CD14-positive monocyte (primary cell): ENCODE data around the gene TMEM135. TPM values are rescaled to one million over a fixed set of nuclear protein-coding genes. Genes with fewer than 3 reads are reported as not detected.
"Not testable (repeated sequence)": the region's sequence is repeated elsewhere in the genome, so short reads cannot be mapped to it uniquely, and the experiment has no call there.

Source experiments
- DNase-seq, 3 donors: peaks; one replicate each; pipeline ENCODE4 v3.0.0-alpha.2; 2011 to 2022
- H2AFZ ChIP-seq: 2 replicates; pipeline ENCODE4 v1.6.0; 2012; ENCODE audit warnings: mild to moderate bottlenecking, low read depth, low read length, inconsistent platforms; ENCODE audit not compliant: insufficient read depth, poor library complexity, severe bottlenecking
- H3K27ac ChIP-seq, 2 donors: 1 replicate in 1 of 2; 2 replicates in 1 of 2; pipeline ENCODE4 v1.5.1; 2012 to 2013; ENCODE audit warnings: low read length in 2 of 2, control low read depth in 1 of 2, inconsistent platforms in 1 of 2, low read depth in 1 of 2, mild to moderate bottlenecking in 1 of 2
- H3K27me3 ChIP-seq, 2 donors: one replicate each; pipeline versions ENCODE4 v1.6.0 to v1.6.1; 2011 to 2013; ENCODE audit warnings: low read length in 2 of 2; ENCODE audit not compliant: control insufficient read depth in 2 of 2, insufficient read depth in 2 of 2
- H3K36me3 ChIP-seq, 2 donors: replicated peaks in 1 of 2; 1 replicate in 1 of 2; 2 replicates in 1 of 2; pipeline versions ENCODE4 v1.5.1 to v1.6.1; 2012 to 2013; ENCODE audit warnings: low read length in 2 of 2, control low read depth in 1 of 2, inconsistent platforms in 1 of 2, mild to moderate bottlenecking in 1 of 2; ENCODE audit not compliant: insufficient read depth in 2 of 2, control insufficient read depth in 1 of 2
- H3K4me1 ChIP-seq, 2 donors: 1 replicate in 1 of 2; 2 replicates in 1 of 2; pipeline versions ENCODE4 v1.5.1 to v1.6.1; 2012 to 2013; ENCODE audit warnings: low read length in 2 of 2, control low read depth in 1 of 2, inconsistent platforms in 1 of 2, mild to moderate bottlenecking in 1 of 2, moderate library complexity in 1 of 2; ENCODE audit not compliant: insufficient read depth in 2 of 2, control insufficient read depth in 1 of 2
- H3K4me2 ChIP-seq: replicated peaks from 2 replicates; pipeline ENCODE3; 2012; ENCODE audit warnings: low read length, moderate library complexity, mild to moderate bottlenecking; ENCODE audit not compliant: poor library complexity, severe bottlenecking; ENCODE audit errors: extremely low read depth
- H3K4me3 ChIP-seq, 3 experiments: fragments of 200-600 bp in 1 of 3; sonication (generic) in 1 of 3; replicated peaks in 1 of 3; 1 replicate in 2 of 3; 2 replicates in 1 of 3; pipeline ENCODE4 v1.5.1; 2011 to 2013; ENCODE audit warnings: low read length in 3 of 3, mild to moderate bottlenecking in 3 of 3, control low read depth in 2 of 3, low read depth in 2 of 3, inconsistent platforms in 1 of 3, moderate library complexity in 1 of 3
- H3K79me2 ChIP-seq: 2 replicates; pipeline ENCODE4 v1.6.0; 2012; ENCODE audit warnings: mild to moderate bottlenecking, control low read depth, inconsistent platforms, low read length, moderate library complexity; ENCODE audit not compliant: insufficient read depth
- H3K9ac ChIP-seq: 2 replicates; pipeline ENCODE4 v1.6.0; 2017; ENCODE audit warnings: low read length, mild to moderate bottlenecking; ENCODE audit not compliant: insufficient read depth, poor library complexity, severe bottlenecking
- H3K9me3 ChIP-seq, 2 donors: replicated peaks in 1 of 2; 1 replicate in 1 of 2; 2 replicates in 1 of 2; pipeline versions ENCODE4 v1.5.1 to v1.6.1; 2012 to 2013; ENCODE audit warnings: low read length in 2 of 2, control low read depth in 1 of 2; ENCODE audit not compliant: control insufficient read depth in 1 of 2, insufficient read depth in 1 of 2
- H4K20me1 ChIP-seq: 2 replicates; pipeline ENCODE4 v1.6.0; 2012; ENCODE audit warnings: mild to moderate bottlenecking, low read length, control low read depth, moderate library complexity; ENCODE audit not compliant: insufficient read depth
- H3K27ac Mint-ChIP-seq, 7 donors: one replicate each; pipeline ENCODE4 v1.8.0; 2020; ENCODE audit warnings: mild to moderate bottlenecking in 7 of 7, mixed read lengths in 7 of 7, moderate library complexity in 6 of 7, inconsistent platforms in 2 of 7
- H3K27me3 Mint-ChIP-seq, 3 donors: one replicate each; pipeline ENCODE4 v1.8.0; 2021 to 2022; ENCODE audit warnings: low read depth in 3 of 3, mild to moderate bottlenecking in 3 of 3, mixed read lengths in 3 of 3, moderate library complexity in 3 of 3, inconsistent platforms in 1 of 3
- H3K36me3 Mint-ChIP-seq, 2 donors: one replicate each; pipeline ENCODE4 v1.8.0; 2020; ENCODE audit warnings: mixed read lengths in 2 of 2, inconsistent platforms in 1 of 2, mild to moderate bottlenecking in 1 of 2
- H3K4me1 Mint-ChIP-seq: one replicate; pipeline ENCODE4 v1.8.0; 2020; ENCODE audit warnings: mild to moderate bottlenecking, mixed read lengths
- H3K4me3 Mint-ChIP-seq, 2 donors: one replicate each; pipeline ENCODE4 v1.8.0; 2020; ENCODE audit warnings: mild to moderate bottlenecking in 2 of 2, mixed read lengths in 2 of 2, moderate library complexity in 1 of 2
- H3K9me3 Mint-ChIP-seq, 7 donors: one replicate each; pipeline ENCODE4 v1.8.0; 2020 to 2022; ENCODE audit warnings: mixed read lengths in 7 of 7, mild to moderate bottlenecking in 6 of 7, moderate library complexity in 6 of 7, inconsistent platforms in 2 of 7
- CTCF ChIP-seq: fragments of 200-600 bp; IDR thresholded peaks from one replicate; pipeline ENCODE4 v1.8.0; 2022; ENCODE audit warnings: antibody characterized with exemption, mild to moderate bottlenecking
- WGBS: methylation state at CpG from one replicate; pipeline ENCODE4 v1.1.5; 2013; ENCODE audit warnings: missing lambda C conversion rate; ENCODE audit not compliant: insufficient coverage; 5-methylcytosine and 5-hydroxymethylcytosine counted together
- intact Hi-C, 2 donors: fragments of 100-400 bp; cut with micrococcal nuclease; formaldehyde crosslinking; loops; one replicate each; pipeline versions ENCODE4 v1.15.0 to v1.15.1; 2023
- polyA plus RNA-seq, 3 donors: library from polyadenylated mRNA; depleted of rRNA in 1 of 3; unstranded in 2 of 3; stranded (reverse) in 1 of 3; fragments of 300-500 nt in 2 of 3; fragments of >200 nt in 1 of 3; fragmentation: Illumina TruSeq in 2 of 3; gene quantifications; 1 replicate in 2 of 3; 2 replicates in 1 of 3; pipeline ENCODE4 v1.2.3, GENCODE V29; 2012 to 2021

TMEM135 gene
- polyA plus RNA-seq, 3 donors: 2.7 to 8.4 (median 5.9) TPM

- no peaks in the 10 kb centered on the region for H3K4me1 Mint-ChIP-seq
- no peak for TF ChIP-seq CTCF
- H3K27ac ChIP-seq: no peak overlapping the region
- peaks cover 0 to 8% (median 4%) of the 10 kb centered on the region in 3 donors for H3K27me3 Mint-ChIP-seq
- H3K27ac Mint-ChIP-seq: no peak overlapping the region
- H3K4me3 ChIP-seq: no peak overlapping the region
- no peaks in the 10 kb centered on the region for H3K79me2 ChIP-seq
- H3K4me1 ChIP-seq: no peaks in the 10 kb centered on the region
- WGBS: no CpG with 5 or more reads among the region's 5 CpGs
- no peaks in the 10 kb centered on the region for H3K9me3 ChIP-seq
- intact Hi-C loops: no loop called here
- no peak overlapping the region for H3K4me2 ChIP-seq
- H3K36me3 ChIP-seq: no peaks in the 10 kb centered on the region
- H3K4me3 Mint-ChIP-seq: no peak overlapping the region
- H3K9me3 Mint-ChIP-seq: no peaks in the 10 kb centered on the region
- H4K20me1 ChIP-seq: no peaks in the 10 kb centered on the region
- H2AFZ ChIP-seq: no peak overlapping the region
- DNase-seq: no peak
- H3K9ac ChIP-seq: no peak overlapping the region
- no peaks in the 10 kb centered on the region for H3K27me3 ChIP-seq
- H3K36me3 Mint-ChIP-seq: no peaks in the 10 kb centered on the region
Measured at GRCh38 chr11:86991341-86991740, 46.4 kb upstream of the TMEM135 start.

GRCh38 chr11:86992340-86992739 lies 45.4 kb upstream of the TMEM135 start:
- H3K27ac ChIP-seq, H3K9me3 ChIP-seq, H3K36me3 Mint-ChIP-seq, H3K9ac ChIP-seq, H3K4me2 ChIP-seq, H3K36me3 ChIP-seq, intact Hi-C loops, H3K4me1 Mint-ChIP-seq, H2AFZ ChIP-seq, H3K27me3 Mint-ChIP-seq, H3K4me3 Mint-ChIP-seq, H3K27me3 ChIP-seq, H3K9me3 Mint-ChIP-seq, H3K79me2 ChIP-seq, H3K4me1 ChIP-seq, DNase-seq, H3K27ac Mint-ChIP-seq, H3K4me3 ChIP-seq, H4K20me1 ChIP-seq: not testable (repeated sequence)
- 100% methylated on average over 3 of the region's 4 CpGs for WGBS
